Measurements from ENCODE around the gene SORCS2. TPM values are rescaled to one million over a fixed set of nuclear protein-coding genes. Genes with fewer than 3 reads are reported as not detected.
A peak's percentile ranks its signal among the peaks of the same experiment; 100 is the strongest.

Gene SORCS2
- total RNA-seq, 1 donor from 2014 or later = 5.2 TPM

DNA sequence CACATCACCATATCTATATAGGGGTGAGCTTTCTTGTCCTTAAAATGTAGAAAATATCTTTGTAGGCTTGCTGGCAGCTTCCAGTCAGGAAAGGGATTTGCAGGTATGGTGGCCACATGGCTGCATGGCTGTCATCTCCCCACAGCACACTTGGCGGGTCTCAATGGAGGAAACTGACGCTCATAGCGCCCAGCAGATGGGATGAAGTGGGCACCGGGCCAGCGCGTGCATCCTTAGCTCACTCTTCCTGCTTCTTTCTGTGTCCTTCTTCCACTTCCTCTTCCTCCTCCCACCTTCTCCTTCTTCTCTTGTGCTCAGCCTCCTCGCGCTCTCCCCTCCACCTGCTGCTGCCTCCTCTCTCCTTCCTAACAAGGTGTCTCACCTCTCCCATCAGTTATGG is 398.6 kb downstream of the SORCS2 start:
- peak overlapping the region; percentile 84 for H3K27ac ChIP-seq
- Mint-ChIP-seq H3K9me3 (peaks cover 8% of the 10 kb centered on the region), H3K4me1 (peaks cover 51% of the 10 kb centered on the region), H3K27ac (no peak overlapping the region), H3K27me3 (ENCODE audit: insufficient read depth, low read depth) (peaks cover 23% of the 10 kb centered on the region), H3K4me3 (no peak overlapping the region), H3K36me3 (peaks cover 2% of the 10 kb centered on the region)
- H3K4me1 ChIP-seq = peaks cover 68% of the 10 kb centered on the region
- DNase-seq (ENCODE audit: low spot score) = no peak
- H3K36me3 ChIP-seq = no peaks in the 10 kb centered on the region
- peaks cover 26% of the 10 kb centered on the region for H4K20me1 ChIP-seq (ENCODE audit: low read depth)
- H3K27me3 ChIP-seq = no peaks in the 10 kb centered on the region
- no peak overlapping the region for H3K4me3 ChIP-seq
- peak overlapping the region; percentile 58 for H3K4me2 ChIP-seq
- H3K79me2 ChIP-seq (ENCODE audit: low read depth) = no peaks in the 10 kb centered on the region
- no peak overlapping the region for H3K9ac ChIP-seq
- H3K9me3 ChIP-seq (ENCODE audit: low read depth) = no peaks in the 10 kb centered on the region
- H3F3A ChIP-seq (ENCODE audit: low read depth) = peaks cover 36% of the 10 kb centered on the region
- no peak for TF ChIP-seq CTCF (IDR thresholded peaks at IDR 0.05)
- TF ChIP-seq EZH2 (IDR thresholded peaks at IDR 0.05) = no peak
- no peak for TF ChIP-seq EZH2phosphoT487 (IDR thresholded peaks at IDR 0.05)
- no peak overlapping the region for H2AFZ ChIP-seq (replicated peaks)

DNA sequence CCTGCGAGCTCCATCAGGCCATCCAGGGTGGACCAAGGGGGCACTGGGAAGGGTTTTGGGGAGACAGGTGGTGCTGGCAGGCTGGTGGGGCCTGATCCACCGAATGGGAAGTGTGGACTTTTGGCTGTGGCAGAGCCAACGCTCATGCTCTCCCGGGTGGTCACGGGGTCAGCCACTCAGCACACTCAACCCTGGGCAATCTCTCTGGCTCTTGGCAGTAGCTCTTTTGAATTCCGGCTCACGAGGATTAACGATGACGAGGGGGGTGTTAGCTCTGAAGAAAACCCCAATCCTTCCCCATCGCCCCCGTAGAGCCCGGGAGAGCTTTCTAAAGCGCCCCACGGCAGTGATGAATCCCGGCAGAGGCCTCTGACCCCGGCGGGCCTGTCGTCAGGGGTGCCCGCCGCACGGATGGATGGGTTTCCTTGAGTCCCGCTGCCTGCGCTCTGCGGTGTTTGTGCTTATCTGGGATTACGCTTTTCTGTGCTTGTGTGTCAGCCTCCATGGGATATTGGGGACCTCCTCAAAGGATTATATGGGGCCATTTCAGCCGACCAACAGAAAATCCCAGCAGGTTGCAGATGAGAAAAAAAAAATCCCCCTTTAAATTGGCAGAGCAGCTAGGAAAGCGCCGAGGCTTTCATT is 399.2 kb downstream of the SORCS2 start:
- no peaks in the 10 kb centered on the region for H3K79me2 ChIP-seq (ENCODE audit: low read depth)
- peaks cover 57% of the 10 kb centered on the region for H3K4me1 Mint-ChIP-seq
- peaks cover 43% of the 10 kb centered on the region for H3F3A ChIP-seq (ENCODE audit: low read depth)
- peaks cover 8% of the 10 kb centered on the region for H3K9me3 Mint-ChIP-seq
- peaks cover 19% of the 10 kb centered on the region for H3K27me3 Mint-ChIP-seq (ENCODE audit: insufficient read depth, low read depth)
- H3K4me3 Mint-ChIP-seq = peak overlapping the region; percentile 7
- H3K9me3 ChIP-seq (ENCODE audit: low read depth) = no peaks in the 10 kb centered on the region
- peak; percentile 94 for DNase-seq (ENCODE audit: low spot score)
- H3K36me3 ChIP-seq = no peaks in the 10 kb centered on the region
- no peak overlapping the region for H3K9ac ChIP-seq
- peaks cover 2% of the 10 kb centered on the region for H3K36me3 Mint-ChIP-seq
- peak; percentile 77 for TF ChIP-seq EZH2phosphoT487 (IDR thresholded peaks at IDR 0.05)
- TF ChIP-seq EZH2 (IDR thresholded peaks at IDR 0.05) = no peak
- no peak for TF ChIP-seq CTCF (IDR thresholded peaks at IDR 0.05)
- H2AFZ ChIP-seq (replicated peaks) = no peak overlapping the region
- H3K27ac ChIP-seq = peak overlapping the region; percentile 84
- no peak overlapping the region for H3K27ac Mint-ChIP-seq
- H3K27me3 ChIP-seq = no peaks in the 10 kb centered on the region
- peak overlapping the region; percentile 58 for H3K4me2 ChIP-seq
- peaks cover 75% of the 10 kb centered on the region for H3K4me1 ChIP-seq
- no peak overlapping the region for H3K4me3 ChIP-seq
- H4K20me1 ChIP-seq (ENCODE audit: low read depth) = peaks cover 26% of the 10 kb centered on the region

- H3K4me2 ChIP-seq = no peak overlapping the region
- H3K36me3 Mint-ChIP-seq = no peaks in the 10 kb centered on the region
- H3K4me1 Mint-ChIP-seq = peaks cover 59% of the 10 kb centered on the region
- peaks cover 68% of the 10 kb centered on the region for H3K4me1 ChIP-seq
- H2AFZ ChIP-seq (replicated peaks) = no peak overlapping the region
- DNase-seq (ENCODE audit: low spot score) = no peak
- H3K4me3 ChIP-seq = no peak overlapping the region
- H3K4me3 Mint-ChIP-seq = no peak overlapping the region
- H3K9ac ChIP-seq = no peak overlapping the region
- H3K27me3 Mint-ChIP-seq (ENCODE audit: insufficient read depth, low read depth) = peaks cover 16% of the 10 kb centered on the region
- H3K79me2 ChIP-seq (ENCODE audit: low read depth) = no peaks in the 10 kb centered on the region
- H3K27ac Mint-ChIP-seq = peak overlapping the region; percentile 50
- H3K9me3 Mint-ChIP-seq = peaks cover 2% of the 10 kb centered on the region
- TF ChIP-seq CTCF (IDR thresholded peaks at IDR 0.05) = peak; percentile 19
- no peak for TF ChIP-seq EZH2 (IDR thresholded peaks at IDR 0.05)
- TF ChIP-seq EZH2phosphoT487 (IDR thresholded peaks at IDR 0.05) = no peak
- no peak overlapping the region for H3K27ac ChIP-seq
- H3K9me3 ChIP-seq (ENCODE audit: low read depth) = no peaks in the 10 kb centered on the region
- no peaks in the 10 kb centered on the region for H3K36me3 ChIP-seq
- peaks cover 17% of the 10 kb centered on the region for H4K20me1 ChIP-seq (ENCODE audit: low read depth)
- H3K27me3 ChIP-seq = no peaks in the 10 kb centered on the region
- H3F3A ChIP-seq (ENCODE audit: low read depth) = peaks cover 34% of the 10 kb centered on the region
Measured at GRCh38 chr4:7593646-7594412, 401.5 kb downstream of the SORCS2 start.

All from neural progenitor cell (in vitro differentiated cells).